Measurements from ENCODE around the gene STAM. TPM values are rescaled to one million over a fixed set of nuclear protein-coding genes. Genes with fewer than 3 reads are reported as not detected.
A peak's percentile ranks its signal among the peaks of the same experiment; 100 is the strongest.

The STAM gene
- polyA plus RNA-seq, 1 of the 3 experiments (the other 2 are of a cell fraction), result 19.1 TPM

GRCh38 chr10:17756557-17757217 lies 112.7 kb downstream of the STAM start:
- Histone ChIP-seq H3K27ac (ENCODE audit: low read depth in 2 of 2, low read length in 1 of 2) (no peak overlapping the region), H2AFZ (ENCODE audit: low read depth) (no peak overlapping the region), H3K4me2 (no peak overlapping the region), H3K9me3 (no peaks in the 10 kb centered on the region), H3K9me2 (no peaks in the 10 kb centered on the region), H4K20me1 (ENCODE audit: insufficient read depth) (no peaks in the 10 kb centered on the region), H3K36me3 (replicated peaks in 1 of 2; ENCODE audit: control insufficient read depth in 1 of 2, insufficient read depth in 2 of 2, low read length in 1 of 2) (no peaks in the 10 kb centered on the region), H3K79me2 (ENCODE audit: insufficient read depth) (no peaks in the 10 kb centered on the region), H3K9ac (no peak overlapping the region), H3K4me3 (ENCODE audit: low read depth in 2 of 2, low read length in 1 of 2) (no peak overlapping the region), H3K4me1 (ENCODE audit: control insufficient read depth in 1 of 2, insufficient read depth in 2 of 2, low read depth in 1 of 2, low read length in 1 of 2) (no peaks in the 10 kb centered on the region), H3K27me3 (ENCODE audit: insufficient read depth) (no peaks in the 10 kb centered on the region), H3F3A (replicated peaks; ENCODE audit: insufficient read depth) (no peaks in the 10 kb centered on the region)
- whole genome bisulfite sequencing (ENCODE audit: low lambda C conversion rate), result 73% methylated on average over 7 of the region's 7 CpGs
- TF ChIP-seq EZH2phosphoT487 (IDR thresholded peaks at IDR 0.05; ENCODE audit: borderline replicate concordance, low read depth) (no peak), TCF12 (IDR thresholded peaks at IDR 0.05) (no peak), CHD2 (IDR thresholded peaks at IDR 0.05; ENCODE audit: low read length, partially characterized antibody) (no peak)
- ChIA-PET POLR2A (no interaction called here), CTCF (no interaction called here)
- no peak for DNase-seq

DNA sequence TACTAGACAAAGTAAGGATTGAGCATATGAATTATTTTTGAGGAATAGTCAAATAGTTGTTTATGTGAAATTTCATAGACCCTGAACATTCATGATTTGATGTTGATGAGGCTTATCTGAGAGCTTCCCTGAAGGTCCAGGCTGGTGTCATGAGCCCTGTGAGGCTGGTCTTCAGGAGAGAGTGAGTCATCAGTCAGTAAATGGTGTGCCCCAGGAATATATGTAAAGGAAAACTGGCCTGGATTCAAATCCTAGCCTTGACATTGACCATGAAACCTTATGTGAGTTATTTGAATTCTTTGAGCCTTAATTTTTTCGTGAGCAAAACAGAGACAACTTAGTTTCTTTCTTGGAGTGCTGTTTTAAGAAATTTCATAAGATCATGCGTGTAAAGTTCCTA lies 114.2 kb downstream of the STAM start:
- Histone ChIP-seq H3K9ac (no peak overlapping the region), H3K4me1 (ENCODE audit: control insufficient read depth in 1 of 2, insufficient read depth in 2 of 2, low read depth in 1 of 2, low read length in 1 of 2) (no peaks in the 10 kb centered on the region), H3K27ac (ENCODE audit: low read depth in 2 of 2, low read length in 1 of 2) (no peak overlapping the region), H3F3A (replicated peaks; ENCODE audit: insufficient read depth) (no peaks in the 10 kb centered on the region), H2AFZ (ENCODE audit: low read depth) (no peak overlapping the region), H3K79me2 (ENCODE audit: insufficient read depth) (no peaks in the 10 kb centered on the region), H3K4me2 (no peak overlapping the region), H4K20me1 (ENCODE audit: insufficient read depth) (no peaks in the 10 kb centered on the region), H3K9me2 (no peaks in the 10 kb centered on the region), H3K9me3 (no peaks in the 10 kb centered on the region), H3K4me3 (ENCODE audit: low read depth in 2 of 2, low read length in 1 of 2) (no peak overlapping the region), H3K27me3 (ENCODE audit: insufficient read depth) (no peaks in the 10 kb centered on the region), H3K36me3 (replicated peaks in 1 of 2; ENCODE audit: control insufficient read depth in 1 of 2, insufficient read depth in 2 of 2, low read length in 1 of 2) (no peaks in the 10 kb centered on the region)
- CTCF ChIA-PET, result interaction anchor here (1.1 kb wide), 1 partner anchor 12 kb away, joined by 3 read pairs; no protein-coding TSS in a partner anchor
- TF ChIP-seq SMC3 (IDR thresholded peaks at IDR 0.05; ENCODE audit: low read depth, low read length), result no peak
- no peak for TF ChIP-seq USF2 (IDR thresholded peaks at IDR 0.05; ENCODE audit: borderline replicate concordance, low read depth, low read length)
- TF ChIP-seq, protein P1, sequence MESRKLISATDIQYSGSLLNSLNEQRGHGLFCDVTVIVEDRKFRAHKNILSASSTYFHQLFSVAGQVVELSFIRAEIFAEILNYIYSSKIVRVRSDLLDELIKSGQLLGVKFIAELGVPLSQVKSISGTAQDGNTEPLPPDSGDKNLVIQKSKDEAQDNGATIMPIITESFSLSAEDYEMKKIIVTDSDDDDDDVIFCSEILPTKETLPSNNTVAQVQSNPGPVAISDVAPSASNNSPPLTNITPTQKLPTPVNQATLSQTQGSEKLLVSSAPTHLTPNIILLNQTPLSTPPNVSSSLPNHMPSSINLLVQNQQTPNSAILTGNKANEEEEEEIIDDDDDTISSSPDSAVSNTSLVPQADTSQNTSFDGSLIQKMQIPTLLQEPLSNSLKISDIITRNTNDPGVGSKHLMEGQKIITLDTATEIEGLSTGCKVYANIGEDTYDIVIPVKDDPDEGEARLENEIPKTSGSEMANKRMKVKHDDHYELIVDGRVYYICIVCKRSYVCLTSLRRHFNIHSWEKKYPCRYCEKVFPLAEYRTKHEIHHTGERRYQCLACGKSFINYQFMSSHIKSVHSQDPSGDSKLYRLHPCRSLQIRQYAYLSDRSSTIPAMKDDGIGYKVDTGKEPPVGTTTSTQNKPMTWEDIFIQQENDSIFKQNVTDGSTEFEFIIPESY (IDR thresholded peaks at IDR 0.05; ENCODE audit: borderline replicate concordance, low read depth), result no peak
- peak; percentile 28; the same call in 1 of the 2 replicates for TF ChIP-seq NFIC (IDR thresholded peaks at IDR 0.05; ENCODE audit: borderline replicate concordance)
- TF ChIP-seq RCOR1 (IDR thresholded peaks at IDR 0.05; ENCODE audit: low read length), result no peak
- peak; percentile 25; the same call in 1 of the 2 replicates for TF ChIP-seq JUND (IDR thresholded peaks at IDR 0.05)
- TF ChIP-seq SIN3A (IDR thresholded peaks at IDR 0.05; ENCODE audit: borderline replicate concordance, low read depth, low read length), result no peak
- TF ChIP-seq TEAD4 (IDR thresholded peaks at IDR 0.05; ENCODE audit: borderline replicate concordance, insufficient read depth), result no peak
- no peak for TF ChIP-seq IRF3 (IDR thresholded peaks at IDR 0.05; ENCODE audit: low read depth, low read length)
- TF ChIP-seq GABPA (IDR thresholded peaks at IDR 0.05; ENCODE audit: low read depth), result no peak
- peak; percentile 40; the same call in 1 of the 2 replicates for TF ChIP-seq TCF12 (IDR thresholded peaks at IDR 0.05)
- no peak for TF ChIP-seq CHD2 (IDR thresholded peaks at IDR 0.05; ENCODE audit: low read length, partially characterized antibody)
- TF ChIP-seq FOXJ3 (CRISPR knock-in tag; IDR thresholded peaks at IDR 0.05), result no peak
- TF ChIP-seq FOSL2 (IDR thresholded peaks at IDR 0.05; ENCODE audit: borderline replicate concordance, low read depth), result no peak
- no peak for TF ChIP-seq EP300 (IDR thresholded peaks at IDR 0.05; ENCODE audit: borderline replicate concordance in 1 of 2, low read depth in 1 of 2, low read length in 1 of 2)
- TF ChIP-seq, protein P2, sequence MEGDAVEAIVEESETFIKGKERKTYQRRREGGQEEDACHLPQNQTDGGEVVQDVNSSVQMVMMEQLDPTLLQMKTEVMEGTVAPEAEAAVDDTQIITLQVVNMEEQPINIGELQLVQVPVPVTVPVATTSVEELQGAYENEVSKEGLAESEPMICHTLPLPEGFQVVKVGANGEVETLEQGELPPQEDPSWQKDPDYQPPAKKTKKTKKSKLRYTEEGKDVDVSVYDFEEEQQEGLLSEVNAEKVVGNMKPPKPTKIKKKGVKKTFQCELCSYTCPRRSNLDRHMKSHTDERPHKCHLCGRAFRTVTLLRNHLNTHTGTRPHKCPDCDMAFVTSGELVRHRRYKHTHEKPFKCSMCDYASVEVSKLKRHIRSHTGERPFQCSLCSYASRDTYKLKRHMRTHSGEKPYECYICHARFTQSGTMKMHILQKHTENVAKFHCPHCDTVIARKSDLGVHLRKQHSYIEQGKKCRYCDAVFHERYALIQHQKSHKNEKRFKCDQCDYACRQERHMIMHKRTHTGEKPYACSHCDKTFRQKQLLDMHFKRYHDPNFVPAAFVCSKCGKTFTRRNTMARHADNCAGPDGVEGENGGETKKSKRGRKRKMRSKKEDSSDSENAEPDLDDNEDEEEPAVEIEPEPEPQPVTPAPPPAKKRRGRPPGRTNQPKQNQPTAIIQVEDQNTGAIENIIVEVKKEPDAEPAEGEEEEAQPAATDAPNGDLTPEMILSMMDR (IDR thresholded peaks at IDR 0.05), result no peak
- no peak for TF ChIP-seq FOXM1 (IDR thresholded peaks at IDR 0.05; ENCODE audit: low read depth)
- DNase-seq, result no peak
- POLR2A ChIA-PET, result no interaction called here
- WGBS (ENCODE audit: low lambda C conversion rate), result 73% methylated on average over 2 of the region's 2 CpGs

All from SK-N-SH (cell line).